ENCODE results near the gene MTNR1A.
A peak's percentile ranks its signal among the peaks of the same experiment; 100 is the strongest.

Gene MTNR1A

GRCh38 chr4:186554914-186555827 is at the start of gene MTNR1A:
Gene MTNR1A (minus strand): TSS chr4:186555567. CDS start chr4:186555365, 202 bp downstream.
- peak; percentile 56 for DNase-seq

- no peak for DNase-seq
These were observed 48.9 kb upstream of the MTNR1A start for GRCh38 chr4:186604124-186604807.

- no peak for DNase-seq
These were observed 47.6 kb upstream of the MTNR1A start for GRCh38 chr4:186602978-186603377.

GRCh38 chr4:186599483-186599882 is 44.1 kb upstream of the MTNR1A start:
- no peak for DNase-seq

- no peak for DNase-seq
These were observed 43.3 kb upstream of the MTNR1A start for GRCh38 chr4:186598686-186599085.

GRCh38 chr4:186596850-186597390 is 41.6 kb upstream of the MTNR1A start:
- no peak for DNase-seq

GRCh38 chr4:186596346-186596745 is 41.0 kb upstream of the MTNR1A start:
- no peak for DNase-seq

- no peak for DNase-seq
These were observed 38.2 kb upstream of the MTNR1A start for GRCh38 chr4:186593587-186593973.

- no peak for DNase-seq
These were observed 37.7 kb upstream of the MTNR1A start for GRCh38 chr4:186592966-186593586.

- no peak for DNase-seq
These were observed 37.1 kb upstream of the MTNR1A start for GRCh38 chr4:186592445-186592844.

- no peak for DNase-seq
These were observed 36.3 kb upstream of the MTNR1A start for GRCh38 chr4:186591651-186592050.

GRCh38 chr4:186588503-186588902 is 33.1 kb upstream of the MTNR1A start:
- DNase-seq: no peak

GRCh38 chr4:186587416-186588018 is 32.1 kb upstream of the MTNR1A start:
- DNase-seq: no peak

- DNase-seq: no peak
These were observed 30.8 kb upstream of the MTNR1A start for GRCh38 chr4:186586205-186586604.

GRCh38 chr4:186584912-186585311 is 29.5 kb upstream of the MTNR1A start:
- no peak for DNase-seq

- no peak for DNase-seq
These were observed 26.1 kb upstream of the MTNR1A start for GRCh38 chr4:186581421-186581820.

- no peak for DNase-seq
These were observed 25.3 kb upstream of the MTNR1A start for GRCh38 chr4:186580669-186581068.

- no peak for DNase-seq
These were observed 15.0 kb upstream of the MTNR1A start for GRCh38 chr4:186570193-186570996.

- no peak for DNase-seq
These were observed 14.3 kb upstream of the MTNR1A start for GRCh38 chr4:186569533-186570192.

GRCh38 chr4:186566068-186566467 is 10.7 kb upstream of the MTNR1A start:
- DNase-seq: no peak

GRCh38 chr4:186563761-186564160 is 8.4 kb upstream of the MTNR1A start:
- DNase-seq: no peak

- DNase-seq: no peak
These were observed 6.4 kb upstream of the MTNR1A start for GRCh38 chr4:186561748-186562147.
